ENCODE data around the gene NEUROG2. TPM values are rescaled to one million over a fixed set of nuclear protein-coding genes. Genes with fewer than 3 reads are reported as not detected.
"Not testable (repeated sequence)": the region's sequence is repeated elsewhere in the genome, so short reads cannot be mapped to it uniquely, and the experiment has no call there.

The NEUROG2 gene
- not detected for total RNA-seq
- long read RNA-seq = 0 reads

DNA sequence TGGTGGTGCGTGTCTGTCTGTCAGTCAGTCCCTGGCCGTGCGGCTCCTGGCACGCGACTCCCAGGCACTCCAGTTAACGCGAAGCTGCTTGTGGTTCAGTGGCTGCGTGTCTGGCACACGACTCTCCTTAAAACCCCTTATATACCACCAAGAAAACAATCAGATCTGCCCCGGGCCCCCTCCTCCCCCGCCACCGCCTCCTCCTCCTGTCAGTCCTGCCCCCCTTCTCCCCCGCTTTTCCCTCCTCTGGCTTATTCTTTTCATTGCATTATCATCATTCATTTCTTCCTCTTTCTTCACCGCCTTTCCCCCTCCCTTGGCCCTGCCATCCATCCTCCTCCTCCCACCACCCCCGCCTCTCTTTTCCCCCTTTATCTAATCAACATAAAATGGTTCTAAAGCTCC, at the start of gene NEUROG2:
Gene NEUROG2, minus strand, starts transcription at position 115 of the 405 bp plus-strand sequence. CDS start 705 bp downstream, outside the sequence.
- DNase-seq (ENCODE audit: low spot score) = no peak

DNA sequence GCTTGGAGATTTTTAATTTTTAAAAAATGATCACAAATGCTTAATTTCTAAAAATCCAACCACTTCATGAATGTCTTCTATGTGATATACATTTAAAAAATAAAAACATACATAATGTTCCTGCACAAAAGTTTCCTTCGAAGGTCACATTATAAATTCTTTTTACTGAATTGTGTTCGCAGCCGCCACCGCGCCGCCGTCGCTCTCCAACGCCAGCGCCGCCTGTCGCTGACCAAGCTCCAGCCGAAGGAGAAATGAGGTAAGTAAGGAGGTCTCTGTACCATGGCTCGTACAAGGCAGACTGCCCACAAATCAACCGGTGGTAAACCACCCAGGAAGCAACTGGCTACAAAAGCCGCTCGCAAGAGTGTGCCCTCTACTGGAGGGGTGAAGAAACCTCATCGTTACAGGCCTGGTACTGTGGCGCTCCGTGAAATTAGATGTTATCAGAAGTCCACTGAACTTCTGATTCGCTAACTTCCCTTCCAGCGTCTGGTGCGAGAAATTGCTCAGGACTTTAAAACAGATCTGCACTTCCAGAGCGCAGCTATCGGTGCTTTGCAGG, 48.8 kb upstream of the NEUROG2 start:
- no peak for DNase-seq (ENCODE audit: low spot score)

DNA sequence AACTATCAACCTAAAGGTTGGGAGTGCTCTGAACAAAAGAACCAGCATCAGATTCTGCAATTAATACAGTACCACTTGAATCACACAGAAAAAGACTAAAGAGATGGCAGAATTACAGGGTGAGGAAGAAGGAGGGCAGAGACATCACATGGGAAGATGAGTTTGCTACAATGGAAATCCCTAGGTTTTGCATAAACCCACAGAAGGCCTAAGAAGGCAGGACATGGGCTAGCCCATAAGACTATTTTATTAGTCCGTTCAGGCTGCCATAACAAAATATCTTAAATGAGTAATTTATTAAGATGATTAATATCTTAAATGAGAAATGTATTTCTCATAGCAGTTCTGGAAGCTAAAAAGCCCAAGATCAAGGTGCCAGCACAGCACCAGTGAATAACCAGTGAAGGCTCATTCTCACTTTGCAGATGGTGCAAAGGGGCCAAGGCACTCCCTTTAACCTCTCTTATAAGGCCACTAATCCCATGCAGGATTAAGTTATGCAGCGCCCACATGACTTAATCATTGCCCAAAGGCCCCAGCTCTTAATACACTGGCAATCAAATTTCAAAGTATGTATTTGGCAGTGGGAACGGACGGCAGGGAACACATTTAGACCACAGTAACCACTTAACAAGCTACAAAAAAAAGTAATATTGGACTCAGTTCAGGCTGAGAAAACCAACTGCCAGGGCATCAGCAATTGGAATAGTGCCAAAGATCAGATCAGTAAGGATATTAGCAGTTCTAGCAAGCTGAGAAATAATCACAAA, 47.6 kb upstream of the NEUROG2 start:
- no peak for DNase-seq (ENCODE audit: low spot score)

DNA sequence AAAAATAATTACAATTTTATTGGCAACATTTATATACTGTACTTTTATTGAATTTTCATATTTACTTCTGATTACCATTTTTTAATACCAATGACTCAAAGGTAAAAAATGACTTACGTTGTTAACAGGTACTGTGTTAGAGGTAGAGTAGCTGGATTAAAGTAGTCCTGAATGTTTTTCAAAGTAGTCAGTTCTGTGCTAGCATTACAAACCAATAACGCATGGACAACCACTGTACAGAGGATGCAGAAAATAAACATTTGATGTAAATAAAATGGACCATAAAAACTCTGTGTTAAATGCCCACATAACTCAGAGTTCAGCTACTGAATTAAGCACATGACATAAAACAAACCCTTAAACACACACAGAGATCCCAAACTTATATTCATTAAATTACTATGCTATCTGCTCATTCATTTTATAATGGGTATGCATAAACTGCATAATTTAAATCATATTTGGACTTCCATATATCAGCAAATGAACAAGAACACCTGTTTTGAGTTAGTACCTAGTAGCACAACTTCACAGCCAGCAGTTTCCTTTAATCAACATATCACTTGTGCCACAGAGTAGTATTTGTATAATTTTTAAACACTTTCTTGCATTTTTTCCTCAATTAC, 46.4 kb upstream of the NEUROG2 start:
- DNase-seq (ENCODE audit: low spot score) = no peak

DNA sequence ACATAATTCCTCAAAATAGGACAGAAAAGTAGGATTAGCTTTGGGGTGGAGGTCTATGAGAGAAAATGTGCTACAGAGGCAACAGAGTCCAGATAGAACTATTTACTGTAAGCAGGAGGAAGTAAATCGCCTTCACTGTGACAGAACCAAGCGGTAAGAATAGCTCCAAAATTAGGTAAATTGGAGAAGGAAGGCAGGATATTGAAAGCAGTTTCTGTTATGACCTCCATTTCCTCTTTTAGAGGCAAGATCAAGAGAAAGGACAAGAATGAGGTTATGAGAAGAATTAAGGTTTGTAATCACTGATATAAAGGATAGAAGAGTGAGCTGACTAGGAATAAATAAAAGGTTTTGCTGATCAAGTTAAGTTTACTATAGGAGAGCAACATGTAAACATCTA, 44.1 kb upstream of the NEUROG2 start:
- DNase-seq (ENCODE audit: low spot score) = no peak

DNA sequence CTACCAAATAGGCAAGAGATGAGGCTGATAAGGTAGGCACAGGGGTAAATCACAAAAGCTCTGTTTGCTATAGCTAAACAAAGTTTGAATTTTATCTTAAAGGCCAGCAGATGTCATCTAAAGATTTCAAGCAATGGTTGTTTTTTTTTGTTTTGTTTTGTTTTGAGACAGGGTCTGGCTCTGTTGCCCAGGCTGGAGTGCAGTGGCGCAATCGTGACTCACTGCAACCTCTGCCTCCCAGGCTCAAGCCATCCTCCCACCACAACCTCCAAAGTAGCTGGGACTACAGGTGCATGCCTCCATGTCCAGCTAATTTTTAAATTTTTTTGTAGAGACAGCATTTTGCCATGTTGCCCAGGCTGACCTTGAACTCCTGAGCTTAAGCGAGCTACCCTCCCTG, 43.1 kb upstream of the NEUROG2 start:
- DNase-seq (ENCODE audit: low spot score) = no peak

DNA sequence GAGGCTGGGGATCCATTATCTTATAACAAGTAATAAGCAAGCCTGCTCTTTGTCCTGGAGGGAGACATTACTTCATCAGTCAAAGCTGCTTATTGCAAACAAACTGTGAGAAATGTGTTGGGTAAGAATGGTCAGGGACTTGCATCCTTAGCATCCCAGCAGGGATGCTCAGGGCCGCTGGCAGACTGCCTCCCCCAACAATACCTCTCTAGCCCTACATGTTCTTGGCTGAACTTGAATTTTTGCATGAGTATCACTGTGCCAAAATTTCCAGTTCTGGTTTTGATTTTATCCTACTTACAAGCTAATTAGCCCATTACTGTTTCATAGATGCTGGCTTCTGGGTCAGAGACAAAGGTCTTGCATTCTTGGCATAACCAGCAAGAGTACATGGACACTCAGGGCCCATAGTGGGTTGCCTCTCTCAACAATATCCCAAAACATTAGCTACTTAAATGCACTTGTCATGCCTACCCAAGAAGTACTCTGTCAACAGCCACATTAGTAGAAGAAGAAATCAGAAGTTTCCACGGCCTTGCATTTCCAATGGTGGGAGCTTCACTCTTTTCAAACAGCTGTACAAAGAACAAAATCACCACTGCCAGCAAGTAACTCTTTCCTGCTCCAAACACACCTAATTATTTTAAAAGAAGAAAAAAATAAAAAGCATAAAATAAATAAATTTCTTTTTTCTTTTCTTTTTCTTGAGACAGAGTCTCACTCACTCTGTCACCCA, 41.9 kb upstream of the NEUROG2 start:
- DNase-seq (ENCODE audit: low spot score) = no peak

DNA sequence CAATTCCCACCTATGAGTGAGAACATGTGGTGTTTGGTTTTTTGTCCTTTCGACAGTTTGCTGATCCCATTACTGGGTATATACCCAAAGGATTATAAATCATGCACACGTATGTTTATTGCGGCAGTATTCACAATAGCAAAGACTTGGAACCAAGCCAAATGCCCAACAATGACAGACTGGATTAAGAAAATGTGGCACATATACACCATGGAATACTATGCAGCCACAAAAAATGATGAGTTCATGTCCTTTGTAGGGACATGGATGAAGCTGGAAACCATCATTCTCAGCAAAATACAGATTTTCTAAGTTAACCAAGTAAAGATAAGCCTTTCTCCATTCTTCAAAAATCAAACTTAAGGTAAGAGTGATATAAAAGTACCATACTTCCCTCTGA, 38.3 kb upstream of the NEUROG2 start:
- DNase-seq (ENCODE audit: low spot score) = not testable (repeated sequence)

DNA sequence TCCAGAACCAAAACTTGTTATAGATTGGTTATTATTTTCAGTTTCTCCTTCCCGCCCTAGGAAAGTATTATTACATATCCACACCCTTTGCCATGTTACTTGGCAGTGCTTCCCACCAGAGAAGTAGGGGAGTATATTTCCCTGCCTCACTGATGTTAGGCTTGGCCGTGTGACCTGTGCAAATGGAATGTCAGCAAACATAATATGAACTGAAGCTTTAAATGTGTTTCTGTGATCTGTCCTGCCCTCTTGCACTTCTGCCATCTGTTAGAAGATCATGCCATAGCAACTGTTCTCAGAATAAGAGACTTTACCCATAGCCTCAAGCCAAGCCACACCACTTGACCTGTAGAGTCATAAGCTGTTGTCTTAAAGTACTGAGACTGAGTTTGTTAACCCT, 36.7 kb upstream of the NEUROG2 start:
- no peak for DNase-seq (ENCODE audit: low spot score)

DNA sequence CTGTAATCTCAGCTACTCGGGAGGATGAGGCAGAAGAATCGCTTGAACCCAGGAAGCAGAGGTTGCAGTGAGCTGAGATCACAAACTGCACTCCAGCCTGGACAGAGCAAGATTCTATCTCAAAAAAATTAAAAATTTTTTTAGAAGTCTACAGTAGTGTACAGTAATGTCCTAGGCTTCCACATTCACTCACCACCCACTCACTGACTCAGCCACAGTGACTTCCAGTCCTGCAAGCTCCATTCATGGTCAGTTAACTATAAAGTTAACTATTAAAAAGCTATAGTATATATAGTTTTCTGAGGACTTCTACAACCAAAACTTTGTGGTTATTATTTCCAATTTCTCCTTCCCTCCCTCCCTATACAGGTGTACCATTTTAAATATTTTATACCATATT, 34.7 kb upstream of the NEUROG2 start:
- no peak for DNase-seq (ENCODE audit: low spot score)

DNA sequence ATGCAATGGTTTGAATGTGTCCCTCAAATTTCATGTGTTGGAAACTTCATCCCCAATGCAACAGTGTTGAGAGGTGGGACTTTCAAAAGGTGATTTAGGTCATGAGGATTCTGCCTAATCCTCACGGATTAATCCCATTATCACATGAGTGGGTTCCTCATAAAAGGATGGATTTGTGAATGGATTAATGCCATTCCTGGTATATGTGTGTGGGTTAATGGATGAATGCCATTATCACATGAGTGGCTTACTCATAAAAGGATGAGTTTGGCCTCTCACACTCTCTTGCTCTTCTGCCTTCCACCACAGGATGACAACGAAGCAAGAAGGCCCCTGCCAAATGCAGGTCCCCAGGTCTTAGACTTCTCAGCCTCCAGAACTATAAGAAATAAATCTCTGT, 30.5 kb upstream of the NEUROG2 start:
- no peak for DNase-seq (ENCODE audit: low spot score)

DNA sequence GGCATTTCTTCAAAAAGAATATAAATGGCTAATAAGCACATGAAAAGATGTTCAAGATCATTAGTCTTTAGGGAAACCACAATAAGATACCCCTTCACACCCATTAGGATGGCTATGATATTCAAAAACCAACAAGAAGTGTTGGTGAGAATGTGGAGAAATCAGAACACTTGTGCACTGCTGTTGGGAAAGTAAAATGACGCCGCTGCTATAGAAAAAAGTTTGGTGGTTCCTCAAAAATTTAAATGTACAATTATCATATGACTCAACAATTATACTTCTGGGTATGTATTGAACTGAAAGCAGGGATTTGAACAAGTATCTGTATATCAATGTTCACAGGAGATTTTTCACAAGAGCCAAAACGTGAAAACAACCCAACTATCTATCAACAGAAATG, 29.4 kb upstream of the NEUROG2 start:
- no peak for DNase-seq (ENCODE audit: low spot score)

DNA sequence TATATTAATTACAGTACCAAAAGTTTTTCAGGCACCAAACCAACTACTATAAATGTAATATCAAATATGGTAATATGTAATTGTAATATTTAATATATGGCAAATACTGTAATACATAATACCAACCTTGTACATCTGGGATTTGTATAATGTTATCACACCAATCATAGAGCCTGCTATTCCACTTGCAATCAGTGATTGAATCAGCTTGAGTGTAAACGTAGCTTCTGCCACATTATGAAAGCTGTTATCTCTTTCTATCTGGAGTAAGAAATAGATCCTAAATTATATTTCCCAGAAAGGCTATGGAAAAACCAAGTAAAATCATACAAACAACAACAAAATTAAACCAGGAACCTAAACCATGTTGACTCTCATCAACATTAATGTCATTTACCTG, 24.7 kb upstream of the NEUROG2 start:
- no peak for DNase-seq (ENCODE audit: low spot score)

DNA sequence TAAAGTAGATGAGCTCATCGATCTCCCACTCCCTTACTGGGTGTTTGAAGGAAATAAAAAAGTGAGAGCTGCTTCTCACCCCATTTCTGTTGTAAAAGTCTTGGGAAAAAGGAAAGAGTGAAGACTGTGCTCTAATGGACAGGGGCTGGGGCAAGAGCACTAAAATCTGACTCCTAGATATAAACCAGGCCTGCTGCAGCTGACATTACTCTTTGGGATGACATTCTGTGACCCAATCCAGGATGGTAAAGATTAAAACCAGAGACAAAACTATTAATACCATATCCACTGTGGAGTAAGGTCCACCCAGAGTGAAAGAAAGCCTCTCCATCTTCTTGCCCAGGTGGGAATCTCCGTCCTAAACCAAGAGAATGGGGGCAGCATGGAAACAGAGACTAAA, 20.1 kb upstream of the NEUROG2 start:
- DNase-seq (ENCODE audit: low spot score) = no peak

DNA sequence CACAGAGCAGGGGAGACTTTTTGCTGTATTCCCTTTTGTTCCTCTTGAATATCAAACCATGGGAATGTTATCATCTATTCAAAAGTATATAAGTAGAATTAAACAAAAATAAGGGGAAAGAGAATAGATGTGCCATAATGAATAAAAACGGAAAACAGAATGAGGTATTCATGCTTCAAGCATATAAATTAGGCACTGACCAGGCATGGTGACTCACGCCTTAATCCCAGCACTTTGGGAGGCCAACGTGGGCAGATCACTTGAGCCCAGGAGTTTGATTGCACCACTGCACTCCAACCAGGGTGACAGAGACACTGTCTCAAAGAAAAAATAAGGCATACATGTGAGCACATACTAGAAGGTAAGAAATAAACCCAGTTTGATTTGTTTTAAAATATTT, 16.3 kb upstream of the NEUROG2 start:
- no peak for DNase-seq (ENCODE audit: low spot score)

DNA sequence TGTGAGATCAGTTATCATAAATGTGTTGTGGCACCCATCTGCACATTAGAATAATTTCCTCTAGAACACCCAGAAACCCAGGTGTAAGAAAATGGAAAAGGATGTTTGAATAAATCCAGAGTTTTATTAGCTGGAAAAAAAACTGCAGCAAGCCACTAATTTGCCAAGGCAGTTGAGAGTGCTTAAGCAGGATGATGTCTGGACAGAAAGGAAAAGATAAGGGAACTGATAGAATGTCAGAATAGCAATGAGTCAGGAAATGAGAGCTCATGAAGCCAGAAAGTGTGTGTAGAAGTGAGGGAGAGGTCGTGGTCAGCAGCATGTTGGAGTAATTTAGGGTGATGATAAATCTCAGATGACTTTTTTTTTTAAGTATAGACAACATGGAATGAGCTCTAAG, 15.2 kb upstream of the NEUROG2 start:
- no peak for DNase-seq (ENCODE audit: low spot score)

DNA sequence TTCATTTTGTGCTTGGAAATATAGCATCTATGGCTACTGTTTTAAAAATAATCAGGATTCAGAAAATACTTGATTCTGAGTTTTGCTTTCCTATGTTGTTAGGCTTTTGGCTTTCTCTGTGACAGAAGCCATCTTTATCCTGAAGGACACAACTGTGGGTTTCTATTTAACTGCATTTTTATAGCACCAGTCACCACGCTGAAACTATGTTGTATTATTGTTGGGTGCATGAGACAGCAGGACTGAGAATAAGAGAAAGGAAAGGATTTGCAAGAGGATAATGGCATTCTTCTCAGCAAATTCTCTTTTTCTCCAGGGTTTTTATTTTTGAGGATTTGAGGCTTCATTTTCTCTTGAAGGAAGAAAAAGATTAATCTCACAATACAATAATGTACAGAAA, 10.1 kb upstream of the NEUROG2 start:
- no peak for DNase-seq (ENCODE audit: low spot score)

DNA sequence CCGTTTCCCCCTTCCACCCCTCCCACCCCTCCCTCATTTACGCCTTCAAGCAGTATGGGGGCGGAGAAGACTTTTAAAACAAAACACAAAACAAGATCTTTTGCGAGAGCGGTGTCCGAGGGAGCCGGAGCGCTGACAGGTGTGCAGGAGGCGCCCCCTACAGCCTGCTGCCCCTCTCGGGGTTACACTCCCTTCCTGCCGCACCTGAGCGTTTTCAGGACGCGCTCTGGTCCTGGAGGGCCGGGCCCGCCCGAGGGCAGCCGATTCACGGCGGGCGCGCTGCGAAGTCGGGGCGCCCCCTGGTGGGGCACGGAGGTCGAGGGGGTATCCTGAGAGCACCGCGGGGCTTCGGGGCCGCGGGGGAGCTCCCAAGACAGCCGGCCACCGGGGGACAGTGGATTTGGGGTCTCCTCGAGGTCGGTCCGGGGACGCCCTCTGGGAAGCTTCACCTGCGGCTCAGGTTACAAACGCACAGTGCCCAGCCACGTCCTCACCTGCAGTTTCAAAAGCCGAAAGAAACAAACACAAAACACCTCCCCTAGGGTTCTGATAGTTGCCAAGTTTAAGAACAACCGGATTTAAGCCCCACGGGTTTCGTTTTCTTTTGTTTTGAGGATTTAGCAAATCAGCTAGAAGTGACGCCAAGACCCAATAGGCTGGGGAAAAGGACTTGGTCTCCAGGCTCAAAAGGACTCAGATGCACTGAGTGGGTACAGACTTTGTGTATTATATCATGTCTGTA, 8.0 kb upstream of the NEUROG2 start:
- no peak for DNase-seq (ENCODE audit: low spot score)

DNA sequence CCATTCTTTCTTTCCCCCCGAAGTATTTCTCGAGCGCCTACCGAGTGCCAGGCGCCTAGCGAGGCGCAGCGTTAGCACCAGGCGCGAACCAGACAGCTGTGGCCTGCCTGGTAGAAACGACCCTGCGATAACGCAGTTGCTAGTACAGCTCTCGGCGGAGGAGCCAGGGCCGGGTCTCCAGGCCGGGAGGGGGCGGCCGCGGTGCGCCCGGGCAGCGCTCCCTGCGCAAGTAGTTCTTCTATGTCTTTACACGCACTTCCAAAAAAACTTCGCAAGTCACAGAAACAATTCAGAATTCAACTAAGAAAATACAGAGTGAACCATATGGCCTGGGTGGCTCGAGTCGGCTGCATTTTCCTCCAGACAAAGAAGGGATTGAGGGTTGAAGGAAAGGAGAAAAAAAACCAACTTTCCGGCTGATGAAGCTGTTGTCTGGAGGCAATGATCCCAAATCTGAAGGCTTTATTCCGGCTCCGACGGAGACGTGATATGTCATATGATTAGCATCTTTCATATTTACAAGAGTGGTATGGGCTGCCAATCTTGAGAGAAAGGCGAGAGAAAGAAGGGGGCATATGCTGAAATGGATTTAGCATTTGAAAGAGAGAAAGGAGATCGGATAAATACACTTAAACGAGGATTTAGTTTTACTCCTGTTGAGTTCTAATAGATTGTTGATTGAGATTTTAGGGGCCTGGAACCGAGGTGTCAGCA, 7.2 kb upstream of the NEUROG2 start:
- no peak for DNase-seq (ENCODE audit: low spot score)

DNA sequence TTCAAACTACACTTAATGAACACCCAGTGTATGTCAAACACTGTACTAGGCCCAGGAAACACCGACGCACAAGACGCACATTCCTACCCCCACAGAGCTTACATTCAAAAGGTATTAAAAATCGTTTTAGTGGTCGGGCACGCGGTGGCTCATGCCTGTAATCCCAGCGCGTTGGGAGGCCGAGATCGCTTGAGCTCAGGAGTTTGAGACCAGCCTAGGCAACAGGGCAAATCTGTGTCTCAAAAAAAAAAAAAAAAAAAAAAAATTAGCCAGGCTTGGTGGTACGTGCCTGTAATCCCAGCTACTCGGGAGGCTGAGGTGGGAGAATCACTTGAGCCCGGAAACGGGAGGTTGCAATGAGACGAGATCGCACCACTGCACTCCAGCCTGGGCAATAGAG, 6.5 kb upstream of the NEUROG2 start:
- DNase-seq (ENCODE audit: low spot score) = not testable (repeated sequence)

Data from mesenteric fat pad (tissue), 1 donor.